ENCODE results near the gene JMJD4. TPM values are rescaled to one million over a fixed set of nuclear protein-coding genes. Genes with fewer than 3 reads are reported as not detected.

Gene JMJD4
- total RNA-seq, 1 donor from 2014 or later, result 25.6 TPM

DNA sequence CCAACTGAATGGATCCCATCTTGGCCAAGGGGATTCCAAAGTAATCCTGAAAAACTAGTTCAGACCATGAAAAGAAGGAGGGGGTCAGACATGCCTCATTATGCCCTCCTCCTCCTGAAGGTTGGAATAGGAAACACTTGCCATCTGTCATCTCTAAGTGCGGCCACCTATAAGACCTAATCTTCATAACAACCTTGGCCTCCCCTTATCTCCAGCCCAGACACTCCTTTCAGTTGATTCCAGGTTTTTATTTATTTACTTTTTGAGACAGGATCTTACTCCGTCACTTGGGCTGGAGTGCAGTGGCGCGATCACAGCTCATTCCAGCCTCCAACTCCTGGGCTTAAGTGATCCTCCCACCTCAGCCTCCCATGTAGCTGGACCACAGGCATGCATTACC lies 19.9 kb upstream of the JMJD4 start:
- intact Hi-C loops (cut with micrococcal nuclease), result no loop called here

DNA sequence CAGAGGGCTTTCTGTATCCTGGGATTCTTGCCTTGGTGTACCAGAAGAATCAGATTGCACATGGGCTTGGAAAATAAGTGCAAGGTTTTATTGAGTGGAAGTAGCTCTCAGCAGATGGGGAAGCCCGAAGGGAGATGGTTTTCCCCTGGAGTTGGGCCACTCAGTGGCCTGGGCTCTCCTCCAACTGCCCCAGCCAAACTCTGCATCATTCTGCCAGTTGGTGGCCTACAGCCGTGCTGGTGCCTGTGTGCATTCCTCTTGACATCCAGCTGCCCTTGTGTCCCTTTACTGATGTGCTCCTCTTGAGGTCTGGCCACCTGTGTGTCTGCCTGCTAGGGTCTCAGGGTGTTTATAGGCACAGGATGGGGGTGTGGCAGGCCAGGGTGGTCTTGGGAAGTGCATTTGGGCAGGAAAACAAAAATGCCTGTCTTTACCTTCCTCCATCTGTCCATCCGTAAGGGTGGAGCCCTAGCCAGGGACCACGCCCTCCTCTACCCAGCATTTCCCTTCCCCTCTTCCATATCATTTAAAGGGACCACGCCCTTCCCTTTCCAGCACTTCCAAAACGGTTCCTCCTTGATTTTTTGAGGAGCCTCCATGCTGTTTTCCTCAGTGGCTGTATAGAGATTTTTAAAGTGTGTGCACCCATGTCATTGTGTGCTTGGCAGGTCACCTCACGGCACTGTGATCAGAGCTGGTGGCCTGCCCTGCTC lies 19.1 kb upstream of the JMJD4 start:
- intact Hi-C loops (cut with micrococcal nuclease), result no loop called here

DNA sequence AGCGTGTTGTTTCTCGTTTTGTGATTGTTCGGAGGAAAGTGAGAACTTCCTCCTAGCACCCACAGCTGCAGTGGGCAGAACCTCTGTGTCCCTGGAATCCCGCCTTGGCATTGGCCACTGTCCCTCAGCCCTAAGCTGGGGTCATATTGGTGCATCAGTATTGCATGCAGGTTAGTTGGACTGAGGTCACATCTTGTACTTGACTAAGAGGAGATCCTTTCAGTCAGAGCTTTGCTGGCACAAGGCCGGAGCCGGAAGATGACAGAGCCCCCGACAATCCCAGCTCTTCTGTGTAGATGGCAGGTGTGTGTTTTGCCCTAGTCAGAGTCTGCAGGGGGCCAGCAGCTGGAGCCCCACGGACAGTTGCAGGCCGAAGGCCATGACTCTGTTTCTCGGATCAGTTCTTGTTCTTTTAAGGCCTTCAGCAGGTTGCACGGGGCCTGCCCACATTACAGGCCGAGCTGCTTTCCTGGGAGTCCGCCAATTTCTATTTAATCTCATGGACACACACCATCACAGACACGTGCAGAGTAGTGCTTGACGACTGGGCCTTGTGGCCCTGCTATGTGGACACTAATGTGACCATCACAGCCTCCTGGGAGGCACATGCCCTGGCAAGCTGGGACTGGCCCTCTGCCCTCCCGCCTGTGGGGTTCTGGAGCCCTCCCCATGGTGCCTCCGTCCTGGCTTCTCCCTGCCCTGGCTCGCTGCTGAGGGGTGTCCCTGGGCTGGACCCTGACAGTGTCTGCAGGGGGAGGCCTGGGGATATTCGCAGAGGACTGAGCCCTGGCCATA lies 15.0 kb upstream of the JMJD4 start:
- intact Hi-C loops (cut with micrococcal nuclease), result loop anchor here (2.0 kb wide), 1 partner anchor 13 kb away; no protein-coding TSS in a partner anchor

DNA sequence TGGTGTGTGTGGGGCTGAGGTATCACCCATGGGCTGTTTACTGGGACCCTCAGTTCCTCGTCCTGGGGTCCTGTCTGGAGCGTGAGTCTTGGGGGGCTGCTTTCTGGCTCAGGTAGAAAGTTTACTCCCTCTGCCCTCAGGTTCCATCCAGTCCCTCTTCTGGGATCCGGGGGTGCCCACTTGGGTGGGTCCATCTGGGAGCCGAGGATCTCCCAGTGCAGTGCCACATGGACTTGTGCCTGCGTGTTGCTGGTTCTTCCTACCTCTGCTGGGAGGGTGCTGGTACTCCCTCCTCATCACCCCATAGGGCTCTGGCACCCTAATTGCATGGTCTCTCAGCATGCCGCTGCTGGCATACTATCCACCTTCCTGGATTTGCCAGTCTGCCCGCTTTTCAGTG lies 14.1 kb upstream of the JMJD4 start:
- intact Hi-C loops (cut with micrococcal nuclease), result loop anchor here (2.0 kb wide), 1 partner anchor 14 kb away; no protein-coding TSS in a partner anchor

DNA sequence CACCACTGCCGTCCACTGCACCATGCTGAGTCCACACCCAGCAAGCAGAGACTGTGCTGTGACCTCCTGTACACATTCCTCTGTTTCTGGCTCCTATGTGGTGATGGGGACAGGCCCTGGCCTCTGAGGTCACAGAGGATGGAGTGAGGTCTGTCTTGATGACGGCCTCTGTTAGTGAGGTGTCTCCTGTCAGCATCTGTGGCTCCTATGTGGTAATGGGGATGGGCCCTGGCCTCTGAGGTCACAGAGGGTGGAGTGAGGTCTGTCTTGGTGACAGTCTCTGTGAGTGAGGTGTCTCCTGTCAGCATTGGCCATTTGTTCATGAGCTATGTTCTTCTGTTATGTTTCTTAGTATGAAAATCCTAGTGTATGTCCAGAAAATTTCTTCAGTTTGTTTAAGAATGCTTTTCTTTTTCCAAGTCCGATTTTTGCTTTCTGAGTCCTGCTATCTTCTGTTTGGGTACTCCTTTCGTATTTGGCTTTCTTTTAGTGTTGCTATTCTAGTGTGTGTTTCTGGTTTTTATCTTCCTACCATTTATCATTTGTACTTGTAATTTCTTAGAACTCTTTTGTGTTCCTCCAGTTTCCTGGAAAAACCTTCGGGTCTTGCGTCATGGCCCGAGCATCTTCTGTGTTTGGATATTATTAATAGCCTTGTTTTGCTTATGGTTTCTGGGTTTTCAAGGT lies 13.5 kb upstream of the JMJD4 start:
- intact Hi-C loops (cut with micrococcal nuclease), result loop anchor here (2.0 kb wide), 1 partner anchor 14 kb away; no protein-coding TSS in a partner anchor

DNA sequence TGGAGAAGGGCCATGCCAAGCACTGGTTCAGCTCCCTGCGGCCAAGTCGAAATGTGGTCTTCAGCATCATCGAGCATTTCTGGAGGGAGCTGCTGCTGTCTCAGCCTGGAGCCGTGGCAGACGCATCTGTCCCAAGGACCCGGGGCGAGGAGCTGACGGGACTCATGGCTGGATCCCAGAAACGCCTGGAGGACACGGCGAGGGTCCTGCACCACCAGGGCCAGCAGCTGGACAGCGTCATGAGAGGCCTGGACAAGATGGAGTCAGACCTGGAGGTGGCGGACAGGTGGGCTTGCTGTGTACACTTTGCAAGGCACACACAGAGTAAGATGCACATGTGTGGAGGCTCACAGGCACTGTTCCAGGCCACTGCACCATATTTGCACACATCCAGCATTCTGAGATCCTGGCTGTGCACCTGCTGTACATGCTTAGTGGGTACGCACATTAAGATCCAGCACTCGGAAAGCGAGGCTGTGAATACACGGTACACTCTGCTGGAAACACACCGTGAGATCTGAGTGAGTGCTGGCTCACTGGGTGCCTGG lies 12.9 kb upstream of the JMJD4 start:
- intact Hi-C loops (cut with micrococcal nuclease), result loop anchor here (2.0 kb wide), 1 partner anchor 15 kb away; no protein-coding TSS in a partner anchor

DNA sequence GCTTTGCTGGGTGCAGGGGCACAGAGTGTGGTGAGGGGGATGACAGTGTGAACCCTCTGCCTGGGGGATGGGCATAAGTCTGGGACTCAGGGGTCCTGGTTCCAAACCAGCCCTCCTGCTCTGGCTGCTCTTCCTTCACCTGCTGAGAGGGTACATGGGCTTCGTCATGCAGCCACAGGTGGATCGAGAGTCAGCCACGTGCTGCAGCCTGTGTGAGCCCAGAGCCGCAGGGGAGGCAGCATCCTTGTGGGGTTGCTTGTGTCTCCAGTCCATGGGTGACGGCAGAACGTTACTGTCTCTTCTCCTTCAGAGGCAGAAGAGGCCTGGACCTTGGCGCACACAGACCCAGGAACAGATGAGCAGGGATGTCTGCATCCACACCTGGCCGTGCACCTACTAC lies 12.3 kb upstream of the JMJD4 start:
- intact Hi-C loops (cut with micrococcal nuclease), result no loop called here

DNA sequence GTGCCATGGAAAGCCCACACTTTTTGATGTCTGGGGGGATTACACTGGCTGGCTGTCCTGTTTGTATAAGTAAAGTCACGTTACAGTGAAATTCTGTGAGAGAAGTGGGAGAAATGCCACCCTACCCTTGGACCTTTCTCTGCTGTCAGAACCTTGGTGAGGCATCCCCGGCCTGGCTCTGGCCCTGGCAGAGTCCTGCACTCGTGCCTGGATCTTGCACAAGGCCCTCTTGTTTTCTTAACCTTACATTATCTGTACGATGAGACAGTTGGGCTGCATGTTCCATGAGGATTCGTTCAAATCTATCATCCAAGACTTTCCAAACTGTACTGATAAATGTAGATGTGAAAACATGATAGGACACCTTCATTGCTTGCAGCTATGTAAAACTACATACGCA lies 11.6 kb upstream of the JMJD4 start:
- intact Hi-C loops (cut with micrococcal nuclease), result no loop called here

DNA sequence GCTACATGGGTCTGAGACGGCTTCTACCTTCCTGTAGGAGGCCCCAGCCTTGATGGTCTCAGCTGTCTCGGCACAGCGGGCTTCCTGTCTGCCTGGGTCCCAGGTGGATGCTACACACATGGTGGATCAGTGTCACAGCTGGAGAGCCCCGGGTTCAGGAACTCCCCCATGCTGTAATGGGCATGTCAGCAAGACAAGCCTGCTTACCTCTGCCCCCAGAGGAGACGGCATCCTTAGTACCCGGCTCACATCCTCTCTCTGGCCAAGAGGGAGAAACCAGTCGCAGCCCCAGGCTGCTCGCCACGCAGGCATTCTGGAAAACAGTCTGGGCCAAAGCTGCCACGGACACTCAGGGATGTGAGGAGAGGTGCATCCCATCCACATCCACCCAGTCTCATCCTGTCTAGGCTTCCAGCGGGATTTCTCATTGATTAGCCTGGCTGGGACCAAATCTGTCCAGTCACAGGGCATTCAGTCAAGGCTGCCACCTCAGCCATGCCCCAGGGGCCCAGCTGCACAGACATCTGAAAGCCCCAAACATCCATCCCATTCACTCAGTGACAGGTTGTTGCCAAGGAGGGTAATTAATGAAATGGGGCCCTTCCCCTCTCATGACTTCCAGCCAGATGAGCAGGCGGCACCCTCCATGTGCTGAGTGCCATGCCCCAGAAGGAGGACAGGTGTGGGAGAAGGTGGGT lies 10.6 kb upstream of the JMJD4 start:
- intact Hi-C loops (cut with micrococcal nuclease), result no loop called here

DNA sequence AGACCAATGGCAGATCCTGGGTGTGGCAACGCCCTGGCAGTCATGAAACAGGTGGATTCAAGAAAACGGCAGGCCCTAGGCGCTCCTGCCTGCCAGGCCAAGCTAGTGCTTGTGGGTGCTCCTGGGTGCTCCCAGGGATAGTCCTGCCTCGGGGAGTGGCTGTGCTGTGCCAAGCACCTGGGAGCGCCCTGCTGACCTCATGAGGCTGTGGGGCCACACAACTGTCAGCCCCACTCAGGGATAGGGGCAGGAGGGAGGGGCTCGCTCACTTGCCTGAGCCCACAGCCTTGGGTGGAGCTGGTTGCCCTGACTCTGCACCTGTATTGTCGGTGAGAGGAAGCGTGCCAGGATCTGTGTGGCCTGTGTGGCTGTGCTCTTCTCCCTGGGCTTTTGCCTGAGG lies 9.6 kb upstream of the JMJD4 start:
- intact Hi-C loops (cut with micrococcal nuclease), result no loop called here

DNA sequence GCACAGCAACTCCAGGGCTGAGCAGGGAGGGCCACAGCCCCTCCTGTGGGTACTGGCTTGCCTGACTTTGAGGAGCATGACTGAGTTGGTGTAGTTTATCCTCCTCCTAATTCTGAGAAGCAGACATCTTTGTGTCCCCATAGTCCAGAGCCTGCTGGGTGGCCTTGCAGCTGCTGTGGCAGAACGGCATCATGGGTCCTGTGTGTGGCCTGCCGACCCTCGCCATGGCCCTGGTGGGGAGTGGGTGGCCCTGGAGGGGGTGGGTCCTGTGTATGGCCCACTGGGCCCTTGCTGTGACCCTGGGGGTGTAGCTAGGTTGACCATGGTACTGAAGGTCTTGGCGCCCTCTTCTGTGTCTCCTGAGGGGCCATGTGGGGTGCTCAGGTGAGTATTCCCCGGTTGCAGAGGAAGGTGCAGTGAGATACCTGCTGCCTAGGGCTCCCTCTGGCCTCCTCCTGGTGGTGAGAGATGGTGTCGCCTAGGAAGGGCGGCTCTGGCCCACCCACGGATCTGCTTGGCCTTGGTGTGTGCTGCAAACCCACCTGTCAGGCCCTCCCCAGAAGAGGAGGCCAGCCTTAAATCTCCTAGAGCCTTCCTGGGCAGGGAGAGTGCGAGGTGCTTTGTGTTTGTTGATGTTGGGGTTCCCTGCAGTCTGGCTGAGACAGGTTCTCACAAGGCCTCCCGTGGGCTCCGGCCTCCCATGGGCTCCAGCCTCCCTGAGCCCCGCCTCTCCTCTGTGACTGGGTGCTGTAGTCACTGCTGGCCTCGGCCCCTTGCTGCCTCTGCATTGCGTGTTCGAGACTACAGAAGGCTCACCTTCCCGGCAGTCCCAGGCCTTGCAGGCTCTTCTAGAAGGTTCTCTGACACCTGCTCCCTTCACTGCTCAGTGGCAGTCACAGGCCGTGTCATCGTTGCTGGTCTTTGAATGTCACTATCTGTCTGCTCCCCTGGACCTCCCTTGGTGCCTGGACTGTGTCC lies 7.9 kb upstream of the JMJD4 start:
- intact Hi-C loops (cut with micrococcal nuclease), result no loop called here

DNA sequence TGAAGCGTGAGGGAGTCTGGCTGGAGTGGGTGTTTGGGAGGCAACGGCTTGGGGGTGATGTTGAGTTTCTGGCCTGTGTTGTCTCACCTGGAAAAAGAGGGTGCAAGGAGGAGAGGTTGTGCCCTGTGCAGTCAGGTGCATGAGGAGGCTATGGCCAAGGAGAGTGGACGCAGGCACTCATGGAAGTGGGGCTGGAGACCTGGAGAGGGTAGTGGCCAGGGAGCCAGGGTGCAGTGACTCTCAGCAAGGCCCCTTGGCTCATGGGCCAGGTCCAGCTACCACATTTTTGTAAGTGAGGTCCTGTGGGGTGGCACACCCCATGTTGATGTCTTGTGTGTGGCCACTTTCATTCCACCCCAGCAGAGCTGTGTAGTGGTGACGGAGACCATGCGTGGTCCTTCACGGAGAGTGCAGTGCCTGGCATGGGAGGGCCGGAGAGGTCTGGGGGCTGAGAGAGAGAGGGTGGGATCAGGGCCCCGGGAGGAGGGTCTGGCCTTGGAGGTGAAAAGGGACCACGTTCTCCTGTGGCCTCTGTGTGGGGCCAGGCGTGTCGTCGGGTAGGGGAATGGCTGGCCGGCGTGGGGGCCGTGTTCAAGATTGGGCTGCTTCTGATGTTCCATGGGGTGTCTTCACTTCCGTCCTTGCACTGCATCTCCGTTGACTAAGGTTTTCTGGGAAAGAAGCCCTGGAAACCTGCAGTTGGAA lies 6.2 kb upstream of the JMJD4 start:
- intact Hi-C loops (cut with micrococcal nuclease), result no loop called here

DNA sequence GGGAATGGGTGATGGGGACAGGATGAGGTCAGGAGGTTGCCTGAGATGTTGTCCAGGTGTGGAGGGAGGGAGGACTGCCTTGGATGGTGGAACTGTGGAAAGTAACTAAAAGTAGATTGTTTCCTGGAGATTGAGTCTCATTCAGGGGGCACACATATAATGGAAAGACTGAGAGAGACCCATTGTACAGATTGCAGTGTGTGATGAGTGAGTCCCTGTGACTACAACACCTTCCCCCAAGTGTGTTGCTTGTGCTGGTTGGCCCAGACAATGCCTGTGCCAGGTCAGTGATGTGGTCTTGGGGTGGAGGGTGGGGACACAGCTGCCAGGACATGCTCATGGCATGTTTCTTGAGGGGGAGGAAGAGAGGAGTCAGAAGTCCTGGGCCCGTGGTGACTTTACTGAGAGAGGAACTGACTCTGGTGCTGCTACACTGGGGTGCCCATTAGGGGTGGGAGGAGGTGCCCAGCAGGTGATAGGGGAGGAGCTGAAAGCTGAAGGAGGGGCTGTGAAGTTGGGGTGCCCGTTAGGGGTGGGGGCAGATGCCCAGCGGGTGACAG lies 5.4 kb upstream of the JMJD4 start:
- intact Hi-C loops (cut with micrococcal nuclease), result no loop called here

DNA sequence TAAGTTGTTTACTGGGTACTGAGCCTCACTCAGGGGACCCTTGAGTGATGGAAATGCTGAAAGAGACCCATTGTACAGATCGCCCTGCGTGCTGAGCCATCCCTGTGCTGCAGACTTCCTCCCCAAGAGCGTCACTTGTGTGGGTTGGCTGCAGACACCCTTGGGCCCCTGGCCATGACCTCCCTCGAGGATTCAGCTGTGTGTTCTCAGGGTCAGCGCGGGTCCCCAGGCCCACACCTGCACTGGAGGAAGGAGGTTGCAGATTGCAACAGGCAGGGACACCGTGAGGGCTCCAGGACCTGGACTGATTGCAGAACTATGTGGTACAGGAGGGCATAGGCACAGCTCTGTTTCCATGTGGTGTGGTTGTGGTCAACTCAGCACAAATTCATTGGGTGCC lies 4.5 kb upstream of the JMJD4 start:
- intact Hi-C loops (cut with micrococcal nuclease), result loop anchor here (5.0 to 10.0 kb wide), 5 partner anchors 668 to 1677 kb away; partner anchors contain the start of genes H3-3A and TRIM11

DNA sequence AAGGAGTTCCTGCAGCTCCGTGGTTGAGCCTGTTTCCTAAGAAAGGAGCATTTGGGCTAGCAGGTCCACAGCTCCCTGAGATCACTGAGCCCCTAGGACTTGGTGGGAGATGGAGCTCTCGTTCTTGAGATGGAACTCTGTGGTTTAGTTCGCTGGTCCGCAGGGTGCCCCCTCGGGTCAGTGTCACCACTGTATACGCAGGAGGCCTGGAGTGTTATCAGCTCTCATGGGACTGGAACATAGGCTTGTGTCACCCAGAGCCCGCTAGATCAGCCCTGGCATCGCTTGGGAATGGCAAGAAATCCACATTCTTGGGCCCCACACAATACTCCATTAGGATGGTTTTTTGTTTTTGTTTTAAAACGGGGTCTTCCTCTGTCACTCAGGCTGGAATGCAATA lies 3.7 kb upstream of the JMJD4 start:
- intact Hi-C loops (cut with micrococcal nuclease), result loop anchor here (5.0 to 10.0 kb wide), 5 partner anchors 668 to 1677 kb away; partner anchors contain the start of genes H3-3A and TRIM11

DNA sequence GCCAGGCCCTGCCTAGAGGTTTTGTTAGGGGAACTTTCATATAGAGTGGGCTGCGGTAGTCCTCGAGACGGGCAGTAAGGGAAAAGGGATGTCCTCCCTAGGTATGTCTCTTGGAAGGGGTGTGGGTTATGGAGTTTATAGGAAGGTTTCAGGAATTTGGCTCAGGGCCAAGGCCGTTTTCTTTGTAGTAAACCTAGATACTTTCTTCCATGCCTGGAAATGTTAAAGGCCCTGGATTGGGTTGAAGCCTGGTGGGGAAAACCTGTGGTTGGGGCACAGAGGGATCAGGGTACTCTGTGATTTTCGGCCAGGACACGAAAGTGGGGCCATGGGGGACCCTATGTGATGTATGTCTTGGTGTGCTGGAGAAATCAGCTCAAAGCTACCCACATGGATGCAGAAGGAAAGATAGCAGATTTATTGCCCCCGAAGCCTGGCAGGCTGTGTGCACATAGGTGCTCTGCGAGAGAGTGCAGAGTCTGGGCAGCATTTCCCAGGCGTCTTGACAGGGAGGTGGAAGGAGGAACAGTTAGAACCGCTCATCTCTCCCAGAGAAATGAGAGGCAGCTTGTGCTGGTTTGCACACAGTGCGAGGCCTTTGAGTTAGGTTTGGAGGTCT lies 1.8 kb upstream of the JMJD4 start:
- intact Hi-C loops (cut with micrococcal nuclease), result loop anchor here (5.0 to 10.0 kb wide), 5 partner anchors 670 to 1675 kb away; partner anchors contain the start of genes H3-3A and TRIM11

DNA sequence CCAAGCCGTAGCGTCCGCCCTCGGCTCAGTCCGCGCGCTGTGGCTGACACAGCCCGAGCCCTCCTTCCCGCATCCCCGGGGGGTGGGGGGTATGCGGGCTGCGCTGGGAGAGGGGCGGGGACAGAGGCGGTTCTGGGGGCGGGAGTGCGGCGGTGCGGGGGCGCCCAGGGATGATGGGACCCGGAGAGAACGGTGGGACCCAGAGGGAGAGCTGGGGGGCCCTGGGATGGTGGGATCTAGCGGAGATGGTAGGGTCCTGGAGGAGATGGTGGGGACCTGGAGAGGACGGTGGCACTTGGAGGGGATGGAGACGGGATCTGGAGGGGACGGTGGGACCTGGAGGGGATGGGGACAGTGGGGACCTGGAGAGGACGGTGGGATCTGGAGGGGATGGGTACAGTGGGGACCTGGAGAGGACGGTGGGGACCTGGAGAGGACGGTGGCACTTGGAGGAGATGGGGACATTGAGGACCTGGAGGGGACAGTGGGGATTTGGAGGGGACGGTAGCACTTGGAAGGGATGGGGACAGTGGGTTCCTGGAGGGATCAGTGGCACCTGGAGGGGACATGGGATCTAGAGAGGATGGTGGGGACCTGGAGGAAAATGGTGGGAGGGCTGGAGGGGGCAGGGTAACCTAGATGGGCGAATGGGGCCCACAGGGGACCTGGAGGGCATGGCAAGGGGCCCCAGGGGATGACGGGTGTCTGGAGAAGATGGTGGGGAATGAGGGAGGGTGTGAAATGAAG lies 610 bp upstream of the JMJD4 start:
- intact Hi-C loops (cut with micrococcal nuclease), result loop anchor here (1.0 to 10.0 kb wide), 17 partner anchors 27 to 1673 kb away; partner anchors contain the start of genes ARF1, C1orf35, GUK1 and H3-3A
